ENCODE measurements around the gene SASH1.

GRCh38 chr6:148598724-148599123 lies 256.1 kb downstream of the SASH1 start:
- TF ChIP-seq CTCF (IDR thresholded peaks at IDR 0.05) (no peak), SIN3A (IDR thresholded peaks at IDR 0.05; ENCODE audit: borderline replicate concordance, insufficient read depth, low read depth, low read length) (no peak)
